SU-DHL-6 (cell line): ENCODE data around the gene GSN.

ENCODE experiments used
- CTCF ChIP-seq: fragments of 200-600 bp; sonication (generic); IDR thresholded peaks from one replicate; pipeline ENCODE4 v1.5.1; 2017; ENCODE audit warnings: antibody characterized with exemption, mild to moderate bottlenecking, low read length, moderate library complexity; ENCODE audit not compliant: insufficient read depth, poor library complexity, severe bottlenecking
- EZH2phosphoT487 ChIP-seq: fragments of 200-600 bp; sonication (generic), shearing (Covaris generic); conservative IDR thresholded peaks from 2 replicates; pipeline ENCODE4 v1.6.1; 2018; ENCODE audit warnings: mild to moderate bottlenecking, antibody characterized with exemption, low read length, moderate library complexity, mixed read lengths

- no peak for TF ChIP-seq CTCF
- no peak for TF ChIP-seq EZH2phosphoT487
Measured at GRCh38 chr9:121234832-121235161, 33.2 kb upstream of the GSN start.
